ENCODE data around the gene GPR135.
"Not testable (repeated sequence)": the region's sequence is repeated elsewhere in the genome, so short reads cannot be mapped to it uniquely, and the experiment has no call there.

Gene GPR135

DNA sequence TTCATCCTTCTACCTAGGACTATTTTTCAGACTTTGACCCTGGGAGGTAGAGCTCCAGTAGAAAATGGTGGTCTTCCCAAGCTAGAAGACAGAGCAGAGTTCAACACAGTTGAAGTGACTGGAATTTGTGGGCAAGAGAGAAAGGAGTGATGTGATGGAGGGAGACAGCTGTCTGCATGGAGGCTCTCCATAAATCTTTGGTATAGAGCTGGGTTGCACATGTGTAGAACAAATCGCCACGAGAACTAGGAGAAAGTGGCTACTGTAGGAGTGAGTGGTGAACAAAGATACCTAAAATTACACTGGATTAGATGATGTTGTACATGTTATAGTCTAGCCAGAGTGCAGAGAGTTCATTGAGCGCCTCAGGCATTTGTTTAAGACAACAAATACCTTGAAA is 14.5 kb downstream of the GPR135 start:
- DNase-seq (ENCODE audit: low spot score) = no peak
- POLR2A ChIA-PET (ENCODE audit: low non-redundant PET) = interaction anchor here (0.5 kb wide), 1 partner anchor 805 kb away, joined by 3 read pairs; no protein-coding TSS in a partner anchor
- CTCF ChIA-PET = interaction anchor here (0.6 to 0.8 kb wide), 2 partner anchors 56 to 98 kb away, joined by 3 read pairs; no protein-coding TSS in a partner anchor

DNA sequence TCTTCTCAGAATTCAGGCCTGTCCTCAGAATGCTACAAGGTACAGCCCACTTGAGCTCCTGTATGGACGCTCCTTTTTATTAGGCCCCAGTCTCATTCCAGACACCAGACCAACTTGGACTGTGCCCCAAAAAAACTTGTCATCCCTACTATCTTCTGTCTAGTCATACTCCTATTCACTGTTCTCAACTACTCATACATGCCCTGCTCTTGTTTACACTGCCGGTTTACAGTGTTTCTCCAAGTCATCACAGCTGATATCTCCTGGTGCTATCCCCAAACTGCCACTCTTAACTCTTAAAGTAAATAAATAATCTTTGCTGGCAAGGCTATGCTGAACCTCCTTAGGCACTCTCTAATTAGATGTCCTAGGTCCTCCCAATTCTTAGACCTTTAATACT is 16.5 kb downstream of the GPR135 start:
- H3K27ac ChIP-seq; DNase-seq (ENCODE audit: low spot score); CTCF ChIA-PET; POLR2A ChIA-PET (ENCODE audit: low non-redundant PET): not testable (repeated sequence)

More for the DNA sequence above, 14.5 kb downstream of the GPR135 start:
- TF ChIP-seq, protein P1, sequence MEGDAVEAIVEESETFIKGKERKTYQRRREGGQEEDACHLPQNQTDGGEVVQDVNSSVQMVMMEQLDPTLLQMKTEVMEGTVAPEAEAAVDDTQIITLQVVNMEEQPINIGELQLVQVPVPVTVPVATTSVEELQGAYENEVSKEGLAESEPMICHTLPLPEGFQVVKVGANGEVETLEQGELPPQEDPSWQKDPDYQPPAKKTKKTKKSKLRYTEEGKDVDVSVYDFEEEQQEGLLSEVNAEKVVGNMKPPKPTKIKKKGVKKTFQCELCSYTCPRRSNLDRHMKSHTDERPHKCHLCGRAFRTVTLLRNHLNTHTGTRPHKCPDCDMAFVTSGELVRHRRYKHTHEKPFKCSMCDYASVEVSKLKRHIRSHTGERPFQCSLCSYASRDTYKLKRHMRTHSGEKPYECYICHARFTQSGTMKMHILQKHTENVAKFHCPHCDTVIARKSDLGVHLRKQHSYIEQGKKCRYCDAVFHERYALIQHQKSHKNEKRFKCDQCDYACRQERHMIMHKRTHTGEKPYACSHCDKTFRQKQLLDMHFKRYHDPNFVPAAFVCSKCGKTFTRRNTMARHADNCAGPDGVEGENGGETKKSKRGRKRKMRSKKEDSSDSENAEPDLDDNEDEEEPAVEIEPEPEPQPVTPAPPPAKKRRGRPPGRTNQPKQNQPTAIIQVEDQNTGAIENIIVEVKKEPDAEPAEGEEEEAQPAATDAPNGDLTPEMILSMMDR (conservative IDR thresholded peaks at IDR 0.05; ENCODE audit: low read depth) = no peak
- H3K27ac ChIP-seq = no peak overlapping the region

DNA sequence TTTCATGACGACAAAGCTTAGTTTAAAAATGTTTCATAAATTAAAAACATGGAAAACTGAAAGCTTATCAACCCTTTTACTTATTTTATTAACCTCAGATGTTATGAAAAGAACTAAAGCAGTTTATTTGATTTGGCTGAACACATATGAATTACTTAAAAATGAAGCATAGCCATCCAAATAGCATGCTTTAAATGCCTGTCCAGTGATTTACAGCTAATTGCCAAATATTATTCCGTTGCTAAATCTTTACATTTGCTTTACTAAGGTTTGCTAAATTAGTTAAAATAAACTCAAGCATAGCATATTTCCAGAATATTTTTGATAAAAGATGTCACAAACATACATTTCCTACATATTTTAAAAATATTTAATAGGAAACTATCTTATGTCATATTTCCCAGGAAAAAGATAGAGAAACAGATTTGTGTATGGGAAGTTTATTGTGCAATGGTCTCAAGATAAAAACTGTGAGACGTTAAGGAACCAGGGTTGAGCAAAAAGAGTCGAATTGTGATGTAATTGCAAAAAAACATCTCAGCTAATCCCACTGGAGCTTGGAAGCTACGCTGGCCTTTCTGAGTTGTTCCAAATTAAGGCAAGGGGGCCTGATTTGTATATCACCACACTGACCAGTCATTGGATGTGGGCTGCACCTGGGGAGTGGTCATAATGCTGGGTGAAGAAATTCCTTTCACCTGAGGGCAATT is 25.8 kb downstream of the GPR135 start:
- ChIA-PET POLR2A (ENCODE audit: low non-redundant PET) (interaction anchor here (0.6 kb wide), 1 partner anchor 87 kb away, joined by 3 read pairs; no protein-coding TSS in a partner anchor), CTCF (interaction anchor here (0.6 kb wide), 1 partner anchor 78 kb away, joined by 3 read pairs; no protein-coding TSS in a partner anchor)
- no peak overlapping the region for H3K27ac ChIP-seq
- TF ChIP-seq, protein P1 (conservative IDR thresholded peaks at IDR 0.05; ENCODE audit: low read depth) = no peak
- peak; percentile 11 for DNase-seq (ENCODE audit: low spot score)

DNA sequence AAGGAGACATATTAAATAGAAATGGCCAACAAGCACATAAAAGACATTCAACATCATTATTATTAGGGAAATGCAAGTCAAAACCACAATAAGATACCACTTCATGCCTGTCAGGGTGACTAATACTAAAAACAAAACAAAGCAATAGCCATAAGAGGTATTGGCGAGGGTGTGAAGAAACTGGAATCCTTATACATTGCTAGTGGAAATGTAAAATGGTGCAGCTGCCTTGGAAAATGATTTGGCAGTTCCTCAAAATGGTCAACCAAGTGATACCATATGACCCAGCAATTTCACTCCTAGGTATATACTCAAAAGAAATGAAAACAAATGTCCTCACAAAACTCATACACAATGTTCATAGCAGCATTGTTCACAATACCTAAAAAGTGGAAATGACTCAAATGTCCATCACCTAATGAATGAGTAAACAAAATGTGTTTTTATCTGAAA is 27.0 kb downstream of the GPR135 start:
- TF ChIP-seq, protein P1 (conservative IDR thresholded peaks at IDR 0.05; ENCODE audit: low read depth) = no peak
- H3K27ac ChIP-seq = no peak overlapping the region
- ChIA-PET CTCF (no interaction called here), POLR2A (ENCODE audit: low non-redundant PET) (no interaction called here)
- DNase-seq (ENCODE audit: low spot score) = peak; percentile 20

DNA sequence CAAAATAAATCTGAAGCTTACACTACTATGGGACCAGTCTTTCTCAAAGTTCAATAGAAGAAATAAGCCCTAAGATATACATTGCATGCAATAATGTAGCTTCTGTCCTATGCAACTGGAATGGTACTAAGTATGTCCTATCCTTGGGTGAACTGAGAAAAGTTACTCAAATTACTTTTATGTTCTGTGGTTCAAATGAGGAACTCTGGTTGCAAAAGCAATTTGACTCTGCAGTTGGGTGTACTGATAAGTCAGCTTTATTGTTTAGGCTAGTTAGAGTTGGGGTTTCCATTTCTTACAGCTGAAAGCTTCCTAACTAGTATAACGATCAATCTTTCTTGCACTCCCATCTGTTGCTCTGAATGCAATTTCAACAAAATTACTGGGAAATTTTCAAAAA is 29.2 kb downstream of the GPR135 start:
- DNase-seq (ENCODE audit: low spot score) = no peak
- H3K27ac ChIP-seq = no peak overlapping the region
- TF ChIP-seq, protein P1 (conservative IDR thresholded peaks at IDR 0.05; ENCODE audit: low read depth) = no peak
- CTCF ChIA-PET = no interaction called here
- POLR2A ChIA-PET (ENCODE audit: low non-redundant PET) = no interaction called here

DNA sequence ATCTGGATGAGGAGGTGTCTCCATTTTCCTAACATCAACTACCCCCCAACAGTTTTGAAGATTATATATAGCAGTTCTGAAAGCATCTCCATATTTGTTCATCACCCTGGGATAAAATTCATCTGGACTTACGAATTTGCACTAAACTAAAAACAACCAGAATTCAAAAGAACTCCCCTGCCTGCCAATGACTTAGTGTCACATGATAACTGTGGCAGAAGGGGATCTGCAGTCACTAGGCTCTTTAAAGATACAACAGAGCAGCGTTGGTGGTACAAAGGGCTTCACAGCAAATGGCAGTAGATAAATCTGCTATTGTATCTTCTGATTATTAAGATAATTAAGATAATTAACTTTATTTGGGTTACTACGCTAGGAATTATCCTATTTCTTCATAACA is 30.1 kb downstream of the GPR135 start:
- H3K27ac ChIP-seq = no peak overlapping the region
- ChIA-PET CTCF (no interaction called here), POLR2A (ENCODE audit: low non-redundant PET) (no interaction called here)
- TF ChIP-seq, protein P1 (conservative IDR thresholded peaks at IDR 0.05; ENCODE audit: low read depth) = no peak
- no peak for DNase-seq (ENCODE audit: low spot score)

DNA sequence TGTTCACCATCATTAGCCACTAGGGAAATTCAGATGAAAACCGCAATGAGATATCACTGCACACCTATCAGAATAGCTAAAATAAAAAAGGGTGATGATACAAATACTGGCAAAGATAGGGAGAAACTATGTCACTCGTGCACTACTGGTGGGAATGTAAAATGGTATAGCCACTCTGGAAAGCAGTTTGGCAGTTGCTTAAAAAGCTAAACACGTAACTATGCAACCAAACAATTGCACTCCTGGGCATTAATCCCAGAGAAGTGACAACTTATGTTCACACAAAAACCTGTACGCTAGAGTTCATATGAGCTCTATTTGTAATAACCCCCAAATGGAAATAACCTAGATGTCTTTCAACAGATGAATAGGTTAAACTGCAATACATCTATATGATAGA is 35.4 kb downstream of the GPR135 start:
- POLR2A ChIA-PET (ENCODE audit: low non-redundant PET) = no interaction called here
- CTCF ChIA-PET = interaction anchor here (0.6 kb wide), 1 partner anchor 156 kb away, joined by 3 read pairs; no protein-coding TSS in a partner anchor
- no peak overlapping the region for H3K27ac ChIP-seq

More for the DNA sequence above, 35.4 kb downstream of the GPR135 start:
- no peak for DNase-seq (ENCODE audit: low spot score)
- TF ChIP-seq, protein P1 (conservative IDR thresholded peaks at IDR 0.05; ENCODE audit: low read depth) = no peak

Data from RWPE1 (cell line).